K562 (cell line): ENCODE measurements around the gene RPL36AL. TPM values are rescaled to one million over a fixed set of nuclear protein-coding genes. Genes with fewer than 3 reads are reported as not detected.

ENCODE experiments used
- CHD1 ChIP-seq: fragments of 200-600 bp; sonication (generic); IDR thresholded peaks from one replicate; pipeline ENCODE4 v1.6.1; 2012; ENCODE audit warnings: mild to moderate bottlenecking, moderate library complexity, low read length, inconsistent platforms
- CTCF ChIP-seq, 3 experiments: IDR thresholded peaks in 2 of 3; conservative IDR thresholded peaks in 1 of 3; 2 replicates each; pipeline ENCODE4 v1.5.1; 2011 to 2012; ENCODE audit warnings: low read length in 3 of 3, mild to moderate bottlenecking in 3 of 3, control low read depth in 2 of 3, improper control_type of control experiment in 1 of 3, inconsistent platforms in 1 of 3, low read depth in 1 of 3, mixed read lengths in 1 of 3, moderate library complexity in 1 of 3; ENCODE audit not compliant: insufficient read depth in 2 of 3
- ETV6 ChIP-seq, 3 experiments: fragments of 150-350 bp in 1 of 3; sonication (generic) in 1 of 3; formaldehyde crosslinking in 1 of 3; IDR thresholded peaks; 2 replicates each; pipeline versions ENCODE4 v1.6.1 to v1.8.0; 2014 to 2022; ENCODE audit warnings: borderline replicate concordance in 2 of 3, low read depth in 2 of 3, antibody characterized with exemption in 1 of 3, low read length in 1 of 3, mild to moderate bottlenecking in 1 of 3, missing genetic modification reagents in 1 of 3
- FOXK1 ChIP-seq: sonication (generic); formaldehyde crosslinking; IDR thresholded peaks from 2 replicates; pipeline ENCODE4 v1.8.0; 2022; ENCODE audit warnings: missing genetic modification reagents, mild to moderate bottlenecking, borderline replicate concordance
- HBP1 ChIP-seq: fragments of 450-650 bp; formaldehyde crosslinking; IDR thresholded peaks from 2 replicates; pipeline ENCODE4 v1.4.0; 2022; ENCODE audit warnings: missing genetic modification characterization
- NCOA4 ChIP-seq: fragments of 450-650 bp; IDR thresholded peaks from 2 replicates; pipeline ENCODE4 v1.6.1; 2018; ENCODE audit warnings: mild to moderate bottlenecking; ENCODE audit not compliant: partially characterized antibody
- PHF20 ChIP-seq: fragments of 450-650 bp; IDR thresholded peaks from 2 replicates; pipeline ENCODE4 v1.6.1; 2018; ENCODE audit not compliant: partially characterized antibody
- PML ChIP-seq: IDR thresholded peaks from 2 replicates; pipeline ENCODE4 v1.6.1; 2012; ENCODE audit warnings: low read length, inconsistent platforms
- RBBP5 ChIP-seq: fragments of 200-600 bp; sonication (generic); IDR thresholded peaks from 2 replicates; pipeline ENCODE4 v1.6.1; 2012; ENCODE audit warnings: borderline replicate concordance, mild to moderate bottlenecking, low read length, control low read depth, inconsistent platforms; ENCODE audit not compliant: insufficient read depth, poor library complexity, severe bottlenecking
- RERE ChIP-seq: sonication (generic); formaldehyde crosslinking; IDR thresholded peaks from 2 replicates; pipeline ENCODE4 v1.8.0; 2023; ENCODE audit warnings: missing genetic modification reagents, mild to moderate bottlenecking, borderline replicate concordance
- SMAD3 ChIP-seq: fragments of 450-650 bp; formaldehyde crosslinking; conservative IDR thresholded peaks from 2 replicates; pipeline ENCODE4 v1.4.0; 2020; ENCODE audit warnings: mild to moderate bottlenecking
- THAP12 ChIP-seq: fragments of 250-450 bp; sonication (Bioruptor Pico); IDR thresholded peaks from 2 replicates; pipeline ENCODE4 v1.9.0; 2021; ENCODE audit warnings: mild to moderate bottlenecking, inconsistent platforms
- ZNF76 ChIP-seq: fragments of 250-450 bp; sonication (Bioruptor Pico); IDR thresholded peaks from 2 replicates; pipeline ENCODE4 v1.4.0; 2020; ENCODE audit warnings: mild to moderate bottlenecking, moderate library complexity, borderline replicate concordance
- polyA plus RNA-seq, 8 experiments: library from polyadenylated mRNA; depleted of rRNA in 4 of 8; stranded (reverse) in 5 of 8; unstranded in 3 of 8; fragments of >200 nt; fragmentation: Nextera tagmentation in 2 of 8; fragmentation: Illumina TruSeq in 1 of 8; extraction: Ambion mirVana in 2 of 8; extraction: Trizol in 1 of 8; gene quantifications; 2 replicates each; pipeline versions ENCODE4 v1.2.1 to v1.2.3, GENCODE V29; 2011 to 2014; ENCODE audit warnings: inconsistent platforms in 1 of 8, missing spikeins in 1 of 8
- total RNA-seq, 7 experiments: library from RNA; depleted of rRNA in 6 of 7; stranded (reverse); fragments of >200 nt in 6 of 7; fragmentation: Illumina TruSeq in 2 of 7; extraction: Trizol in 2 of 7; gene quantifications; 2 replicates each; pipeline versions ENCODE4 v1.2.1 to v1.2.3, GENCODE V29; 2011 to 2021; ENCODE audit warnings: low replicate concordance in 1 of 7

Gene RPL36AL
- total and polyA plus RNA-seq, 9 of the 15 experiments (the other 6 are each of a cell fraction or from before 2014, with no cell fraction given) = 146 to 674 (median 360) TPM

- TF ChIP-seq THAP12 (CRISPR knock-in tag) = peak; percentile 18; the same call in 1 of the 2 replicates
- no peak for TF ChIP-seq SMAD3 (CRISPR knock-in tag)
- TF ChIP-seq HBP1 (CRISPR knock-in tag) = no peak
- no peak for TF ChIP-seq NCOA4
- no peak for TF ChIP-seq ETV6 (IDR thresholded peaks at IDR 0.05; ENCODE audit: borderline replicate concordance in 1 of 2, low read depth in 2 of 2, low read length in 1 of 2)
- 0 out of 2 replicates have a peak, but pooled peaks have one; percentile 32 for TF ChIP-seq ETV6 (CRISPR knock-in tag; IDR thresholded peaks at IDR 0.05; ENCODE audit: borderline replicate concordance)
- peak; percentile 78 for TF ChIP-seq CHD1
- no peak; the same call in 1 of the 2 replicates for TF ChIP-seq FOXK1 (CRISPR knock-in tag)
- TF ChIP-seq PML = no peak; the same call in 1 of the 2 replicates
- TF ChIP-seq PHF20 = peak; percentile 45
- peak; percentile 82 for TF ChIP-seq RBBP5
- TF ChIP-seq RERE (CRISPR knock-in tag) = 0 out of 2 replicates have a peak, but pooled peaks have one; percentile 15
- TF ChIP-seq ZNF76 (CRISPR knock-in tag) = peak; percentile 20; the same call in 1 of the 2 replicates
- peak; percentile 64 to 84 (median 76); a peak in 5 of 6 replicates for TF ChIP-seq CTCF (IDR thresholded peaks at IDR 0.05 in 2 of 3, conservative IDR thresholded peaks at IDR 0.05 in 1 of 3; ENCODE audit: insufficient read depth in 2 of 3, low read depth in 1 of 3, low read length in 3 of 3)
Observed at GRCh38 chr14:49633640-49634546, 13.5 kb upstream of the RPL36AL start (continued).
